ENCODE measurements around the gene TAF15. TPM values are rescaled to one million over a fixed set of nuclear protein-coding genes. Genes with fewer than 3 reads are reported as not detected.

The TAF15 gene
- total and polyA plus RNA-seq, 2 of the 13 experiments (the other 11 are each of a cell fraction or from before 2014, with no cell fraction given): 25.2 to 26.5 TPM

DNA sequence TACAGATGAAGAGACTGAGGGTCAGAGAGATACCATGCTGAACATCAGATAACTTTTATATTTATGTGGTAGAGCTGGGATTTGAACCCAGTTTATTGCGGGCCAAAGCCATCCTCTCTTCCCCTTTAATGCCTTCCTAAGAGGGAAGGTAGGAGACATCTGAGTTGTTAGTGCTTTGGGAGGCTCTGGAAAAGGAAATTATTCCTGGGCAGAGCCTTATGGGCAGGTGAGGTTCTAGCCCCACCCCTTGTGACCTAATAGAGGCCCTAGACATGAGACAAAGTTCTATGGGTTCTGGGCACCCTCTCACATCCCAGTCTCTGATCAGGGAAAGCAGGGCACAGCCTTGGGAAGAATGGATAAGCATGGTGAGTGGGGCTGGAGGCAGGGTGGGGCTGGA, 48.7 kb upstream of the TAF15 start, which contains the start of gene C17orf50 (continued):
- TF ChIP-seq, protein P1, sequence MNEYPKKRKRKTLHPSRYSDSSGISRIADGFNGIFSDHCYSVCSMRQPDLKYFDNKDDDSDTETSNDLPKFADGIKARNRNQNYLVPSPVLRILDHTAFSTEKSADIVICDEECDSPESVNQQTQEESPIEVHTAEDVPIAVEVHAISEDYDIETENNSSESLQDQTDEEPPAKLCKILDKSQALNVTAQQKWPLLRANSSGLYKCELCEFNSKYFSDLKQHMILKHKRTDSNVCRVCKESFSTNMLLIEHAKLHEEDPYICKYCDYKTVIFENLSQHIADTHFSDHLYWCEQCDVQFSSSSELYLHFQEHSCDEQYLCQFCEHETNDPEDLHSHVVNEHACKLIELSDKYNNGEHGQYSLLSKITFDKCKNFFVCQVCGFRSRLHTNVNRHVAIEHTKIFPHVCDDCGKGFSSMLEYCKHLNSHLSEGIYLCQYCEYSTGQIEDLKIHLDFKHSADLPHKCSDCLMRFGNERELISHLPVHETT (CRISPR knock-in tag; conservative IDR thresholded peaks at IDR 0.05): no peak
- TF ChIP-seq YY1 (IDR thresholded peaks at IDR 0.05; ENCODE audit: insufficient read depth, insufficient replicate concordance, low read depth, low read length): no peak
- TF ChIP-seq, protein P2, sequence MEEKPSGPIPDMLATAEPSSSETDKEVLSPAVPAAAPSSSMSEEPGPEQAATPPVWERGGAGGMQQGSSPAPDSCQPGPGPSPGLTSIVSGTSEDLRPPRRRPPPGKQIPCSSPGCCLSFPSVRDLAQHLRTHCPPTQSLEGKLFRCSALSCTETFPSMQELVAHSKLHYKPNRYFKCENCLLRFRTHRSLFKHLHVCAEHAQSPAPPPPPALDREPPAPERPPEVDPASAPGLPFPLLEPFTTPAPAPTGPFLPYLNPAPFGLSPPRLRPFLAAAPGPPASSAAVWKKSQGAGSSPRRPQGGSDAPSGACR (CRISPR knock-in tag; IDR thresholded peaks at IDR 0.05): no peak

DNA sequence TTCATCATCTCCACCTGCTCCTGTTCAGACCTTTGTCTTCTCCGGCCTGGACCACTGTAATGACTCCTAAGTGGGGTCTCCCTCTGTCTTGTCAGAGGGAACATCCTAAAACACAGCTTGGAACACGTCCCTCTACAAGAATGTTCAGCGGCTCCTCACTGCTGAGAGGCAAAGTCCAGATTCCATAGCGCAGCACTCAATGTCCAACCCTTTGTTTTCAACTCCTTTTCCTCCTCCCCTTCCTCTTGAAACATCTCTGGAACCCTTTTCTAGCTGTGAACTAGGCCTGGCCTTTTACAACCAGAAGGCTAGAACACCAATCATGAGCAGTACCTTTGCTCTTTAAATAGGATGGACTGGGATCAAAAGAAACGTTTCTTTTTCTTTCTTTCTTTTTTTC, 47.7 kb upstream of the TAF15 start:
- intact Hi-C loops (cut with micrococcal nuclease; ENCODE audit: unreplicated experiment) (no loop called here), in situ Hi-C loops (cut with HindIII; ENCODE audit: extremely low pct_ligation_motif_present, low pct_unique_long_range_greater_than_20kb) (loop anchor here (5.0 kb wide), 1 partner anchor 46 kb away; the partner anchor contains the start of gene TAF15)
- Histone ChIP-seq H3K4me3 (replicated peaks in 1 of 3; ENCODE audit: insufficient read depth in 1 of 3, low read depth in 2 of 3, low read length in 3 of 3) (peak overlapping the region in 1 of 3 experiments; percentile 3; a peak in 1 of 6 replicates), H3K9ac (ENCODE audit: insufficient read depth, low read depth, low read length) (no peak overlapping the region), H3K36me3 (replicated peaks in 1 of 2; ENCODE audit: control insufficient read depth in 1 of 2, insufficient read depth in 2 of 2, low read length in 2 of 2) (no peaks in the 10 kb centered on the region), H3K79me2 (ENCODE audit: insufficient read depth, low read length) (no peaks in the 10 kb centered on the region), H4K20me1 (ENCODE audit: insufficient read depth, low read length) (no peaks in the 10 kb centered on the region), H3K27me3 (ENCODE audit: control insufficient read depth in 1 of 2, insufficient read depth in 2 of 2, low read length in 2 of 2) (peaks cover 0 to 19% of the 10 kb centered on the region in 2 experiments; a peak in 3 of 5 replicates), H3K4me2 (ENCODE audit: low read depth, low read length) (peak overlapping the region; percentile 38), H3K27ac (ENCODE audit: extremely low read length, insufficient read depth, low read length) (no peak overlapping the region), H2AFZ (ENCODE audit: low read length) (no peak overlapping the region), H3K9me3 (ENCODE audit: low read length) (no peaks in the 10 kb centered on the region), H3K4me1 (ENCODE audit: insufficient read depth, low read length) (peaks cover 28% of the 10 kb centered on the region)
- ChIA-PET CTCF (ENCODE audit: low intra/inter-chr PET ratio, low total read pairs) (no interaction called here), POLR2A (interaction anchor here (0.5 to 4.5 kb wide), 2 partner anchors 48 to 211 kb away, joined by 3 to 60 read pairs; partner anchors contain the start of gene TAF15)
- 13% methylated on average over 5 of the region's 5 CpGs for WGBS (ENCODE audit: low lambda C conversion rate)
- FAIRE-seq: no peak
- peak; percentile 57 for DNase-seq (ENCODE audit: low spot score)
- no TSS peak for BruUV-seq (replicated peaks)
- ATAC-seq: no peak
- TF ChIP-seq ELF3 (CRISPR knock-in tag; IDR thresholded peaks at IDR 0.05) (peak; percentile 24; the same call in 1 of the 2 replicates), ATAD3A (CRISPR knock-in tag; IDR thresholded peaks at IDR 0.05) (no peak), CBX5 (CRISPR knock-in tag; IDR thresholded peaks at IDR 0.05; ENCODE audit: borderline replicate concordance) (no peak), CHD4 (IDR thresholded peaks at IDR 0.05; ENCODE audit: borderline replicate concordance, low read length) (no peak), SOX13 (IDR thresholded peaks at IDR 0.05) (no peak), SOX13 (CRISPR knock-in tag; conservative IDR thresholded peaks at IDR 0.05 in 1 of 2, IDR thresholded peaks at IDR 0.05 in 1 of 2) (peak in 1 of 2 experiments; percentile 41; a peak in 2 of 4 replicates), HNF4A (CRISPR knock-in tag; IDR thresholded peaks at IDR 0.05) (peak; percentile 44; the same call in 1 of the 2 replicates), ZNF460 (CRISPR knock-in tag; IDR thresholded peaks at IDR 0.05; ENCODE audit: borderline replicate concordance) (peak; percentile 61; the same call in 1 of the 2 replicates), SP4 (CRISPR knock-in tag; IDR thresholded peaks at IDR 0.05) (no peak)
- TF ChIP-seq, protein P3, sequence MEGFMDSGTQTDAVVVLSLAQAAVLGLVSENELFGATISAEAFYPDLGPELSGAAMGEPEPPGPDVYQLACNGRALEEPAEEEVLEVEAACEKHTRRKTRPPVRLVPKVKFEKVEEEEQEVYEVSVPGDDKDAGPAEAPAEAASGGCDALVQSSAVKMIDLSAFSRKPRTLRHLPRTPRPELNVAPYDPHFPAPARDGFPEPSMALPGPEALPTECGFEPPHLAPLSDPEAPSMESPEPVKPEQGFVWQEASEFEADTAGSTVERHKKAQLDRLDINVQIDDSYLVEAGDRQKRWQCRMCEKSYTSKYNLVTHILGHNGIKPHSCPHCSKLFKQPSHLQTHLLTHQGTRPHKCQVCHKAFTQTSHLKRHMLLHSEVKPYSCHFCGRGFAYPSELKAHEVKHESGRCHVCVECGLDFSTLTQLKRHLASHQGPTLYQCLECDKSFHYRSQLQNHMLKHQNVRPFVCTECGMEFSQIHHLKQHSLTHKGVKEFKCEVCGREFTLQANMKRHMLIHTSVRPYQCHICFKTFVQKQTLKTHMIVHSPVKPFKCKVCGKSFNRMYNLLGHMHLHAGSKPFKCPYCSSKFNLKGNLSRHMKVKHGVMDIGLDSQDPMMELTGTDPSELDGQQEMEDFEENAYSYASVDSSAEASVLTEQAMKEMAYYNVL (CRISPR knock-in tag; IDR thresholded peaks at IDR 0.05; ENCODE audit: borderline replicate concordance): peak; percentile 32; the same call in 1 of the 2 replicates
- TF ChIP-seq, protein P4, sequence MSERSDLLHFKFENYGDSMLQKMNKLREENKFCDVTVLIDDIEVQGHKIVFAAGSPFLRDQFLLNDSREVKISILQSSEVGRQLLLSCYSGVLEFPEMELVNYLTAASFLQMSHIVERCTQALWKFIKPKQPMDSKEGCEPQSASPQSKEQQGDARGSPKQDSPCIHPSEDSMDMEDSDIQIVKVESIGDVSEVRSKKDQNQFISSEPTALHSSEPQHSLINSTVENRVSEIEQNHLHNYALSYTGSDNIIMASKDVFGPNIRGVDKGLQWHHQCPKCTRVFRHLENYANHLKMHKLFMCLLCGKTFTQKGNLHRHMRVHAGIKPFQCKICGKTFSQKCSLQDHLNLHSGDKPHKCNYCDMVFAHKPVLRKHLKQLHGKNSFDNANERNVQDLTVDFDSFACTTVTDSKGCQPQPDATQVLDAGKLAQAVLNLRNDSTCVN (CRISPR knock-in tag; IDR thresholded peaks at IDR 0.05; ENCODE audit: borderline replicate concordance): peak; percentile 91

Measured in HepG2 (cell line).